Frontal cortex (tissue), 4 donors: ENCODE data around the gene WDR6. TPM values are rescaled to one million over a fixed set of nuclear protein-coding genes. Genes with fewer than 3 reads are reported as not detected.

ENCODE experiments used
- DNase-seq, 2 donors: peaks; one replicate each; pipeline ENCODE4 v3.0.0; 2012; ENCODE audit warnings: low spot score in 2 of 2
- FAIRE-seq: peaks from 2 replicates; lab custom pipeline; 2012; peaks lifted over from hg19 to GRCh38; lab: Jason Lieb, UNC
- total RNA-seq: library from RNA; depleted of rRNA; stranded (reverse); fragments of >200 nt; gene quantifications from one replicate; pipeline ENCODE4 v1.2.3, GENCODE V29; 2014
- donor health status: control.
- donor health status: control.
- donor health status: control.

WDR6 gene, protein sequence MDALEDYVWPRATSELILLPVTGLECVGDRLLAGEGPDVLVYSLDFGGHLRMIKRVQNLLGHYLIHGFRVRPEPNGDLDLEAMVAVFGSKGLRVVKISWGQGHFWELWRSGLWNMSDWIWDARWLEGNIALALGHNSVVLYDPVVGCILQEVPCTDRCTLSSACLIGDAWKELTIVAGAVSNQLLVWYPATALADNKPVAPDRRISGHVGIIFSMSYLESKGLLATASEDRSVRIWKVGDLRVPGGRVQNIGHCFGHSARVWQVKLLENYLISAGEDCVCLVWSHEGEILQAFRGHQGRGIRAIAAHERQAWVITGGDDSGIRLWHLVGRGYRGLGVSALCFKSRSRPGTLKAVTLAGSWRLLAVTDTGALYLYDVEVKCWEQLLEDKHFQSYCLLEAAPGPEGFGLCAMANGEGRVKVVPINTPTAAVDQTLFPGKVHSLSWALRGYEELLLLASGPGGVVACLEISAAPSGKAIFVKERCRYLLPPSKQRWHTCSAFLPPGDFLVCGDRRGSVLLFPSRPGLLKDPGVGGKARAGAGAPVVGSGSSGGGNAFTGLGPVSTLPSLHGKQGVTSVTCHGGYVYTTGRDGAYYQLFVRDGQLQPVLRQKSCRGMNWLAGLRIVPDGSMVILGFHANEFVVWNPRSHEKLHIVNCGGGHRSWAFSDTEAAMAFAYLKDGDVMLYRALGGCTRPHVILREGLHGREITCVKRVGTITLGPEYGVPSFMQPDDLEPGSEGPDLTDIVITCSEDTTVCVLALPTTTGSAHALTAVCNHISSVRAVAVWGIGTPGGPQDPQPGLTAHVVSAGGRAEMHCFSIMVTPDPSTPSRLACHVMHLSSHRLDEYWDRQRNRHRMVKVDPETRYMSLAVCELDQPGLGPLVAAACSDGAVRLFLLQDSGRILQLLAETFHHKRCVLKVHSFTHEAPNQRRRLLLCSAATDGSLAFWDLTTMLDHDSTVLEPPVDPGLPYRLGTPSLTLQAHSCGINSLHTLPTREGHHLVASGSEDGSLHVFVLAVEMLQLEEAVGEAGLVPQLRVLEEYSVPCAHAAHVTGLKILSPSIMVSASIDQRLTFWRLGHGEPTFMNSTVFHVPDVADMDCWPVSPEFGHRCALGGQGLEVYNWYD
- 111 TPM for total RNA-seq

DNA sequence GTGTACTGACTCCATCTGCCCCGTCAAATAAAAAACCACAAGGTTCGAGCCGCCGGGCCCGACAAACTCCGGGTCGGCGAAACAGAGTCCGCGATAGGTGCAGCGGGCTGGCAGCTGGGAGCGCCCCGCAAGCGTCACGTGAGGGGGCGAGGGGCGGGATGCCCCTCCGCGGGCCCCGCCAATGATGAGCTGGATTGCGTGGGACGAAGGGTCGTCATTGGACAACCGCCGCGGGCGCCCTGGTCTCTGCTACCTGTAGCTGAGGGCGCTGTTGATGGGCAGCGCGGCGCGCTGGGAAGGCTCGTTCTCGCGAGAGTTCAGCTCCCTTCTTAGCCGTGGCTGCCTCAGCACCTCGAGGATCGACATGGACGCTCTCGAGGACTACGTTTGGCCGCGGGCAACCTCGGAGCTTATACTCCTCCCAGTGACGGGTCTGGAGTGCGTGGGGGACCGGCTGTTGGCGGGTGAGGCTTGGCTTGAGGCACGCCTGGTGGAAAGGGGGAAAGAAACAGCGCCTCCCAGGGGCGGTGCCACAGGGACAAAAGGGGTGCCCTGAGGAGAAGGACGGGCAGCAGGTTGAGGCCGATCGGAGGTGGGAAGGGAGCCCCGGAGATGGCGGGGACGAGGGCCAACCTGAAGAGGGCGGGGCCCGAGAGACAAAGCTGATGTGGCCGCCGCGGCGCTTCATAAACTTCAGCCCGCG is at the start of gene WDR6:
Gene WDR6, plus strand, starts transcription at position 324 of the 703 bp plus-strand sequence. Its CDS starts 41 bp downstream, at position 365.
- peak; percentile 85 to 97 for DNase-seq
- no peak for FAIRE-seq

DNA sequence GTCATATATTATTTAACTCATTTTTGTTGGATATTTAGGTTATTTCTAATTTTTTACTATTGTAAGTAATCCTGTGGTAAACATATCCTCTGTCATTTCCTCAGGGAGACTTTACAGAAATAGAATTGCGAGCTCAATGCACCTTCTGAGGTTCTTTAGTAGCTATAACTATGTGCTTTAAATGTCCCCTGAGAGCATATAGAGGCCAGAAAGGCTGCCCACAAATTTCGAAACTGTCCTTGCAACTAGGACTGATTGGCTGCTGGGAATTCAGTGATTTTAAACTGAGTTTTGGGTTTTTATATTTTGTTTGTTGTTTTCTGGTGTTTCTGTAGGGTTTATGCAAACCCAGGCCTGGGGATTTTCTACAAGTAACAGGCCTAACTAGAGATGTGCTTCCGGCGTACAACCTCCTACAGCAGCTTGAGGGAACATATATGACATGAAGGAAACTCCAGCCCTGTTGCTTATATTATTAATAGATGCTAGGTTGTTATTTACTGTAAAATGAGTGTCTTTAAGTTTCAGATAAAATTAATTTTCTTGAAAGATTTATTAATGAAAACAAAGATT is 46.3 kb upstream of the WDR6 start:
- FAIRE-seq, result no peak
- DNase-seq, result no peak

DNA sequence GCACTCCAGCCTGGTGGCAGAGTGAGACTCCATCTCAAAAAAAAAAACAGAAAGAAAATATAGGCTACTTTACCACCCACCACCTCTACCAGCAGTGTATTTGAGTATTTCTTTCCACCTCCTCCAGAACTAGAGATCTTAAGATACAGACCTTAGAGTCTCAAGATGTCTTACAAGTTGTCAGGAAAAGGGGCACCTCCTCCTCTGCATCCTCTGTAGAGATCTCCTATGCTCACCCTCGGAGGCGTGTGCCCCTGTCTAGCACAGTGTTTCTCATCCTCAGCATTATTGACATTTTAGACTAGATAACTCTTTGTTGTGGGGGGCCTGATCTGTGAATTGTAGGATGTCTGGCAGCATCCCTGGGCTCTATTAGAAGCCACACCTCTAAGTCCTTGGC is 44.9 kb upstream of the WDR6 start:
- no peak for FAIRE-seq
- DNase-seq, result no peak

DNA sequence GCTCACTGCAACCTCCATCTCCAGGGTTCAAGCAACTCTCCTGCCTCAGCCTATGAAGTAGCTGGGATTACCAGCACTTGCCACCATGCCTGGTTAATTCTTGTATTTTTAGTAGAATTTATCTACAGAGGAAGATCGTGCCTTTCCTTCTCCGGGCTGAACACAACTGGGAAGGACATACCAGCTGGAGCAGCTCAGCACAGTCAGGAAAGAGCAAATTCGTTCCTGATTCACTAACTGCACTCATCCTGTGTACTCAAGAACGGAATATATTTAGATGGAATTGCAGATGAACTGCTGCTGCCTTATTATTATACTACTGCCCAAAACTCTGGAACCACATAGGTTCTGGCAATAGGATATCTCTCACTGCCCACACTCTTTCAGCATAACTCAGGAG is 44.3 kb upstream of the WDR6 start:
- DNase-seq (no peak), FAIRE-seq (no peak)

DNA sequence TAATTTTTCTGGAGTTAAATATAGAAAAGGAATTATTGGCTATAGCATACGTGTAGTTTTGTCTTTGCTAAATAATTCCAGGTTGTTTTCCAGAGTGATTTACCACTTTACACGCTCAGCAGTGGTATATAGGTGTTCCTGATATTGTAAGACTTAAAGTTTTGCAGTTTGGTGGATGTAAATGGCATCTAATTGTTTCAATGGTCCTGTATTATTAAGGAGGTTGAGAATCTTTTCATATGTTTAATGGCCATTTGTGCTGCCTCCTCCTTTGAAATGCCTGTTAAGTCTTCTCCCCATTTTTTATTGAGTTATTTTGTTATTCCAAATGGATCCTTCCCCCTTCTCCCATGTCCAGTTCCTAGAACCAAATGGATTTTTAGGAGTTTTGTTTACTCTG is 43.6 kb upstream of the WDR6 start:
- FAIRE-seq, result no peak
- no peak for DNase-seq

DNA sequence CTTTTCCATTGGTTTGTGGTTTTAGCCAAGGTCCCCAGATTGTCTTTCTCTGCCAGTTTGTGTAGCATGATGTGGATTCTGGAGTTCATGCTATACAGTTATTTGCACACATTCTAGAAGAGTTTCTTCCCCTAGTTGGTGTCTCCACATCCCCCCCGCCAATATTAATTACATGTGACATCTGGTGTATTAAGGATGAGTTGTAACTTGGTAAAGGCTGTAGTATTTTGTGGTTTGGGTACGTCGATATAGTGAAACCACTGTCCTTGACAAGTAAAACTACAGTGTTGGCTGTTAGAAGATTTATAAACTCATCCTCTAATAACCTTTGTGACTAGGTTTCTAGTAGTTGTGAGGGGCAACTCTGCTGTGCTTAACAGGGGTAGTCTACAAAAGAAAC is 40.8 kb upstream of the WDR6 start:
- FAIRE-seq, result no peak

DNA sequence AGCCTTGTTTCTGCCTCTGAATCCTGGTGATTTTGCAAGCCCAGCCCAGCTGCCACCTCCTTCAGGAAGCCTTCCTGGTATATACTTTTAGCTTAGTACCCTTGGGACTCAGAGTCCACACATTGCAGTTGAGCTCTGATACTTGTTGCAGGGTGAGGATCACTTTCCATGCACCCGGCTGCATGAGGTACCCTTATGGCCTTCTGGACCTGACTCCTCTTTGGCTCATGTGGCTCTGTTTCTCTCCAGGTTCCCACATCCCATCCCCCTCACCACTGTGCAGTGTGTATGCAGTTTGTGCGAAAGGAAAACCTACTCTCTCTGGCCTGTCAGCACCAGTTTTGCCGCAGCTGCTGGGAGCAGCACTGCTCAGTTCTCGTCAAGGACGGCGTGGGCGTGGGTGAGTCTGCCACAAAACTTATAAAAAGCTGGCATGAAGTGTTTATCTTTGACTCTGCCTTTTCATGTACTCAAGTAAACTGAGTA is 40.3 kb upstream of the WDR6 start:
- DNase-seq, result no peak
- no peak for FAIRE-seq

More for the DNA sequence above, 40.8 kb upstream of the WDR6 start:
- DNase-seq, result no peak

DNA sequence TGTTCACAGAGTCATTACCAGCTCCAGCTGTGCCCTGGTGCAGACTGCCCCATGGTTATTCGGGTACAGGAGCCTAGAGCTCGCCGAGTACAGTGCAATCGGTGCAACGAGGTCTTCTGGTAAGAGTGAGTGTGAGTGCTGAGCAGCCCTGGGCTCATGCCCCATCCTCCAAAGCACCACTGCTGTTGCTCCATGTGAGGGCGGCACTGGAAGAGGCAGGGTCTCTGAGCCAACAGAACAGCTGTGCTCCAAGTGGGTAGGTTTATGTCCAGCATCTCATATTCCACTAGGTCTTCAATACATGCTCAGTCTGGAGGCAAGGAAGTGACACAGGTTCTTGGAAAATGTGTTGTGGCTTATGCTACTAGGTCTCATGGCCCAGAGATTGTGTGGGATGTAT is 36.6 kb upstream of the WDR6 start:
- FAIRE-seq, result no peak

DNA sequence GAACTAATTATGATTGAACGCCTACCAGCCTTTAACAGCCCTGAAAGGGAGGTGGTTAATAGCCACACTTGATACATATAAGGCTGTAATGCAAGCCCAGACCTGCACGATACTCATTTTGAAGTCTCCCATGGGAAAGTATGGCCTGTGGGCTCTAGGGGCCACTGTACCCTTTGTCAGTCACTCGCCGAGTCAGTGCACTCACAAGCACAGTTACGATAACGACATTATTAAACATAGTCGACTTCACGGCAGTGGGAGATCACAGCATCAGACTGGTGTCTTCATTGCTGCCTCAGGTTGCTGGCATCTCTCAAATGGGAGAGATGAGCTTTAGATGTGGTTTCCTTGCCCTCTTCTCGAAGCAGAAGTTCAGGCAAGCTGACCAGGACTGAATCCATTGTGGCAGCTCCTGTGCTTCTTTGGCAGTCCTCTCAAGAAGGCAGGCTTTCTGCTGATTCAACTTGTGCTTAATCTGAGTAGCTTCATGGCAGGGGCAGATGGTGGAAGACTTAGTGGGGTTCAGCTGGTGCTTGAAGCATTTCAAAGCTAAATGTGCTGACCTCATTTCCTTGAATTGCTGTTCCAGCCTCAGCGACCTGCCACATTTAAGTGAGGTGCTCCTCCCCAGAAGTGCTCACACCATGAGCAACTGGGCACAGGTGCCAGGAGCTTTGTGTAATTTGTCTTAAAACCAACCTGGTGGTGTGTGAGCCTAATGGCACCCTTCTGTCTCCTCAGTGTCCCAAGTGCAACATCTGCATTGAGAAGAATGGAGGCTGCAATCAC is 32.9 kb upstream of the WDR6 start:
- FAIRE-seq (no peak), DNase-seq (no peak)

More for the DNA sequence above, 36.6 kb upstream of the WDR6 start:
- DNase-seq, result no peak

DNA sequence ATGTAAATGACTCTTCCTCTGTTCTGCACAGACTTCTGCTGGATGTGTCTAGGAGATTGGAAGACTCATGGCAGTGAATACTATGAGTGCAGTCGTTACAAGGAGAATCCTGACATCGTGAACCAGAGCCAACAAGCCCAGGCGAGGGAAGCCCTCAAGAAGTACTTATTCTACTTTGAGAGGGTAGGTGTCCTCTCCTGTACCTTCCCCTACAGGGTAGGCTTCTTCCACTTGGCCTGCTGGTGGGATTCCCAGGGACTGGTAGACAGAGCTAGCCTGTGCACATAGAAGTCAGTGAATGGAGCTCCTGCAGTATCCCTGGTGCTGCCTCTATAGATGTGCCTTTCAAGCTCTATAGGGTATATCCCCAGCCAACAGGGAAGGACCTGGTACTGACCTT is 27.7 kb upstream of the WDR6 start:
- FAIRE-seq (no peak), DNase-seq (no peak)

DNA sequence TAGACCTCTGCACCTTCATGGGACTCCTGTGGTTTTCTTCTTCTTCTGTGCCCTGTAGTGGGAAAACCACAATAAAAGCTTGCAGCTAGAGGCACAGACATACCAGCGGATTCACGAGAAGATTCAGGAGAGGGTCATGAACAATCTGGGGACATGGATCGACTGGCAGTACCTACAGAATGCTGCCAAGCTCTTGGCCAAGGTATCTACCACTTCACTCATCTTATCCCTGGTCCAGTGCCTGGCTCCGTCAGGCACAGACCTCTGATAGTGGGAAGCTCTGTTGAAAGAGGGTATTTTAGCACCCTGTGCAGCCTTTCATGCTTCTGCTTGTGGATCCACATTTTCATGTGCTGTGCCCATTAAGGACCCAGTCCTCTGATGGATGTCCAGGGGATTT is 26.9 kb upstream of the WDR6 start:
- FAIRE-seq (no peak), DNase-seq (no peak)

DNA sequence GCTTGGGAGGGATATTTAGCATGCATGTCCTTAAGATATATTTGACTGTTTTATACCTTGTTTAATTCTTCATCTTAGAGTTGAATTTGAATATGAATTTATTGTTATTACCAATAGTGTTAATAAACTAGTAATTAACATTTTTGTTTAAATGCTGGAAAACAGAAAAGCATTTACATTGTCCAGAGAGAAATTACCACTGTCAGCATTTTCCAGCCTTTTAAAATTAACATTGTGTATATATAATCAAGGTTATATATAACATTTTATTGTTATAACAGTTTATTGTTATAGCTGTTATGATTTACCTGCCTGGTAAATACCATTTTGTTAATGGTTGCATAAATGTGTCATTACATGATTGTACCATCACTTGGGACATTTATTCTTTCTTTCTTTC is 25.2 kb upstream of the WDR6 start:
- DNase-seq (no peak), FAIRE-seq (no peak)

DNA sequence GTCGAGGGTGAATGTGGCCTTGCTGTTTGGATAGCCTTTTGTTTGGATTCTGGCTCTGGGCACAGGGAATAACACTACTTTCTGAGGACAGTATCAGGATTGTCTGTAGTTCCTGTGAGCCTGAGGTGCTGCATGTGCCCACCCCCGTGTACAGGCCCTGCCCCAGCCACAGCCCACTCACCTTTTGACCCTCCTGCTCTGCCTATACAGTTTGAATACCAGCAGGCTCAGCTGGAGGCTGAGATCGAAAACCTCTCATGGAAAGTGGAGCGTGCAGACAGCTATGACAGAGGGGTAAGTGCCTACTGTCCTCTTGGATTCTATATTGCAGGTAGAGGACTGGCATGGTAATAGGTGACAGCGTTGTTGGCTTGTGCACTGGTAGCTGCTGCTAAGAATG is 24.5 kb upstream of the WDR6 start:
- FAIRE-seq, result no peak

DNA sequence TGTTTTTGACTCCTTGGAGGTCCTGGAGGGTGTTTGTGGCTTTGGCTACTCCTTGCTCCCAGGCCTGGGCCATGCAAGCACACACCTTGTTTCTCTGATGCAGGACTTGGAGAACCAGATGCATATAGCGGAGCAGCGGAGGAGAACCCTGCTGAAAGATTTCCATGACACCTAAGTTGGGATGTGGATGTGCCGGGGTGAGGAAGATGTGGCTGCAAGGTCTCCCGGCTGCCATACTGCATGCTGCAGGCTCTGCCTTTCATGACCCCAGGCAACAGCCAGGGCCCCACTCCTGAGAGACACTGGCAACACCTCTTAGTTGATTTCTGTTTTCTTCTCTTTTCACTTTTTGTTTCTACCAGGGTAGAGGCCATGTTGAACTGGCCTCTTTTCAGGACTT is 24.1 kb upstream of the WDR6 start:
- DNase-seq (no peak), FAIRE-seq (no peak)

More for the DNA sequence above, 24.5 kb upstream of the WDR6 start:
- DNase-seq, result no peak

DNA sequence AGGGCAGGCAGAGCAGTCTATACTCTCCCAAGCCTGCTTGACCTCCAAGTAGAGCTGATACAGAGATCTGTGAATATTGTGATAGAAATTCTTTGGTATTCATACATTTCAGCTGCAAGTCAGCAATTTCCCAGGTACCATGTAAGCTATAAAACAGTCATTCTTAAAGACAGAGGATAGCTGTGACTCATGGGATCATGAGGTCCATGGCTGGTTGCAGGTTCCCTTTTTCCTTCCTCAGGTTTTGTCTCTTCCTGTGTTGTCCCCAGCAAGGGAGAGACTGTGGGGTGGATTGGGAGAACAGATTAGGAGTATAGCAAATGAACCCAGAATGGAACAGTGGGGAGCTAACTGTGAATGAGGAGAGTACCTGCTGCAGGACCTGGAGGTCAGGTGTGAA is 22.5 kb upstream of the WDR6 start:
- DNase-seq (no peak), FAIRE-seq (no peak)

DNA sequence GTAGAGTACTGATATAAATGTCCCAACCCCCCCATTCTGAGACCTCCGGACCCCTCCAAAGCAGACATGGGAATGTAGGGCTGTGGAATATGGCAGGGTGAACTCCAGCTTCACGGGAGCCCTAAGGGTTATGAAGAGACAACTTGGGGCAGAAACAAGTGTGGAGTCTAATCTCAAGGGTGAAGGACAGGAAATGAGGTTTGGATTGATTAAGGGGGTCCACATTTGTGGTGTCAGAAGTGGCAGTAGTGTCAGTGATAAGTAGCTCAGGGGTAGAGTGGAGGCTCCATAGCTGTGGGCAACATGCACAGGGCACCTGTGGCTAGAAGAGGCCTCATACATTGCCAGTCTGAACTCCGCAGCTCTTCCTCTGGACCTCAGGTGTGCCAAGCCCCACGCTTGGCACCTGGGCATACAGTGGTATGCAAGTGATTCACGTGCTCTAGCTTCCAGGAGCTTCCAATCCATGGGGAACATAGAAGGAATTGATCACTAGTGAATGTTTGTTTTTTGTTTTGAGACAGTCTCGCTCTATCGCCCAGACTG is 21.3 kb upstream of the WDR6 start:
- DNase-seq (no peak), FAIRE-seq (no peak)

DNA sequence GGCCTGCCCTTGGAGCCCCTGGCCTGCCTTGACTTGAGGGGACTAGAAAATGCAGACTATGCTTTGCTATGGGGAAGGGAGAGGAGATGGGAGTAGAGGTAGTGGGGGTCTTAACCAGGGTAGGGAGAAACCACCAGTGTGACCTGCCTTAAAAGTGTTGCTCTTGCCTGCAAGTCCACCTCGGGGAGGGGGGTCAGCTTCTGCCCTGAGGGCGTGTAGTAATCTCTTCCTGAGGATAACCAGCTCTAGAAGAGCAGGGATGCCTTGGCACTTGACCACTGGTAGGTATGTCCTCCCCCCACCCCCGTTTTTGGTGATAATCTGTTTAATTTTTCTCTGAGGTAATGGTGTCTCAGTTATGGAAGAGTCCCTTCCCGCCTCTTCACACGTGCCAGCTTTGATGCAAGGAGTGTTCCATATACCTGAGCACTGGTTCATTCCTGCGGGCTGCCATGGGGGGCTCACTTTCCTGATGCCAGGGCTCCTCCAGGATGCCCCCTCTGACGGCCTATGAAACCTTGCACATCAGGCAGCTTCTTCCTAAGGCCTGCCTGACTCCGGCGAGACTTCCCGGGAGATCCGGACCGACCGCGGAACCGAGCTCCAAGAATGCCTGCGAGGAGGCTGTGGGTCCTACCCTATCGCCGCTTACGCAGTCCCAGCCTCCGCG is 17.9 kb upstream of the WDR6 start:
- DNase-seq (no peak), FAIRE-seq (no peak)
